Liver (tissue), 3 donors: ENCODE data around the gene CD8B.

Experiments
- ATF3 ChIP-seq: IDR thresholded peaks from 2 replicates; pipeline ENCODE4 v1.6.1; 2016; ENCODE audit warnings: antibody characterized with exemption
- CTCF ChIP-seq: fragments of 150-350 bp; IDR thresholded peaks from 2 replicates; pipeline ENCODE4 v1.5.1; 2017; ENCODE audit warnings: improper control_type of control experiment, low read depth, low read length; ENCODE audit not compliant: missing input control
- MAX ChIP-seq: IDR thresholded peaks from 2 replicates; pipeline ENCODE4 v1.6.1; 2016; ENCODE audit warnings: antibody characterized with exemption
- NR2F2 ChIP-seq: IDR thresholded peaks from 2 replicates; pipeline ENCODE4 v1.6.1; 2016; ENCODE audit warnings: antibody characterized with exemption
- REST ChIP-seq: IDR thresholded peaks from 2 replicates; pipeline ENCODE4 v1.6.1; 2016; ENCODE audit warnings: antibody characterized with exemption, mild to moderate bottlenecking
- donor health status: healthy.
- donor health status: healthy.

GRCh38 chr2:86789687-86790133 lies 72.0 kb downstream of the CD8B start:
- no peak for TF ChIP-seq CTCF
- TF ChIP-seq NR2F2 = no peak
- no peak for TF ChIP-seq REST
- TF ChIP-seq ATF3 = no peak
- TF ChIP-seq MAX = no peak
